H9 (cell line): ENCODE results near the gene SOHLH2. TPM values are rescaled to one million over a fixed set of nuclear protein-coding genes. Genes with fewer than 3 reads are reported as not detected.
A peak's percentile ranks its signal among the peaks of the same experiment; 100 is the strongest.

Experiments
- DNase-seq: peaks from one replicate; pipeline ENCODE4 v3.0.0-alpha.2; 2017
- H2AFZ ChIP-seq: one replicate; pipeline ENCODE4 v1.6.1; 2013; ENCODE audit warnings: mild to moderate bottlenecking, low read length, control low read depth, moderate library complexity
- H2AK5ac ChIP-seq: 2 replicates; pipeline ENCODE4 v1.6.1; 2013; ENCODE audit warnings: low read length, control low read depth, mixed read lengths; ENCODE audit not compliant: insufficient read length
- H2BK120ac ChIP-seq: one replicate; pipeline ENCODE4 v1.6.1; 2013; ENCODE audit warnings: low read depth, mild to moderate bottlenecking, low read length, control low read depth, inconsistent platforms; ENCODE audit not compliant: poor library complexity, severe bottlenecking
- H2BK12ac ChIP-seq: 2 replicates; pipeline ENCODE4 v1.6.1; 2013; ENCODE audit warnings: low read length, control low read depth, mixed read lengths, low read depth; ENCODE audit not compliant: insufficient read length
- H2BK15ac ChIP-seq: 2 replicates; pipeline ENCODE4 v1.6.1; 2013; ENCODE audit warnings: low read depth, low read length, control low read depth
- H2BK20ac ChIP-seq: one replicate; pipeline ENCODE4 v1.6.1; 2013; ENCODE audit warnings: low read depth, mild to moderate bottlenecking, low read length, control low read depth, inconsistent platforms; ENCODE audit not compliant: poor library complexity, severe bottlenecking
- H2BK5ac ChIP-seq: 2 replicates; pipeline ENCODE4 v1.6.1; 2013; ENCODE audit warnings: low read length, control low read depth, mixed read lengths; ENCODE audit not compliant: insufficient read length
- H3K14ac ChIP-seq: 2 replicates; pipeline ENCODE4 v1.6.1; 2013; ENCODE audit warnings: low read length, control low read depth; ENCODE audit not compliant: insufficient read depth
- H3K18ac ChIP-seq: 2 replicates; pipeline ENCODE4 v1.6.1; 2013; ENCODE audit warnings: low read depth, mild to moderate bottlenecking, mixed read lengths, low read length, control low read depth; ENCODE audit not compliant: insufficient read length
- H3K23ac ChIP-seq: 2 replicates; pipeline ENCODE4 v1.6.1; 2013; ENCODE audit warnings: low read length, control low read depth, mixed read lengths, low read depth; ENCODE audit not compliant: insufficient read length
- H3K23me2 ChIP-seq: 2 replicates; pipeline ENCODE4 v1.6.1; 2013; ENCODE audit warnings: low read depth, mild to moderate bottlenecking, mixed read lengths, low read length, control low read depth; ENCODE audit not compliant: insufficient read length, poor library complexity, severe bottlenecking
- H3K27ac ChIP-seq: 2 replicates; pipeline ENCODE4 v1.5.1; 2013; ENCODE audit warnings: low read length, control low read depth, mixed read lengths, low read depth; ENCODE audit not compliant: insufficient read length
- H3K27me3 ChIP-seq: 2 replicates; pipeline ENCODE4 v1.6.1; 2013; ENCODE audit warnings: low read length, control low read depth, inconsistent platforms; ENCODE audit not compliant: insufficient read depth
- H3K4ac ChIP-seq: 2 replicates; pipeline ENCODE4 v1.6.1; 2013; ENCODE audit warnings: low read depth, mild to moderate bottlenecking, control low read depth, inconsistent platforms, low read length, moderate library complexity
- H3K4me1 ChIP-seq: 2 replicates; pipeline ENCODE4 v1.6.1; 2013; ENCODE audit warnings: low read length, control low read depth, inconsistent platforms; ENCODE audit not compliant: insufficient read depth
- H3K4me2 ChIP-seq: 2 replicates; pipeline ENCODE4 v1.6.1; 2013; ENCODE audit warnings: low read length, control low read depth, mixed read lengths; ENCODE audit not compliant: insufficient read length, insufficient read depth
- H3K56ac ChIP-seq: 2 replicates; pipeline ENCODE4 v1.6.1; 2013; ENCODE audit warnings: low read depth, mild to moderate bottlenecking, mixed read lengths, low read length, control low read depth; ENCODE audit not compliant: insufficient read length
- H3K79me1 ChIP-seq: 2 replicates; pipeline ENCODE4 v1.6.1; 2013; ENCODE audit warnings: low read depth, mild to moderate bottlenecking, moderate library complexity, low read length, control low read depth, inconsistent platforms; ENCODE audit not compliant: insufficient read depth, poor library complexity, severe bottlenecking
- H3K79me2 ChIP-seq: 2 replicates; pipeline ENCODE4 v1.6.1; 2013; ENCODE audit warnings: low read length, control low read depth, inconsistent platforms; ENCODE audit not compliant: insufficient read depth
- H3K9ac ChIP-seq: 2 replicates; pipeline ENCODE4 v1.6.1; 2013; ENCODE audit warnings: low read length, control low read depth, mixed read lengths; ENCODE audit not compliant: insufficient read length; ENCODE audit errors: extremely low read depth
- H3K9me3 ChIP-seq: one replicate; pipeline ENCODE4 v1.6.1; 2013; ENCODE audit warnings: low read depth, low read length, inconsistent platforms; ENCODE audit not compliant: control insufficient read depth
- H3T11ph ChIP-seq: one replicate; pipeline ENCODE4 v1.6.1; 2013; ENCODE audit warnings: mild to moderate bottlenecking, low read length, control low read depth, inconsistent platforms
- H4K20me1 ChIP-seq: one replicate; pipeline ENCODE4 v1.6.1; 2013; ENCODE audit not compliant: control insufficient read depth, insufficient read length, insufficient read depth
- H4K5ac ChIP-seq: 2 replicates; pipeline ENCODE4 v1.6.1; 2013; ENCODE audit warnings: low read depth, mild to moderate bottlenecking, mixed read lengths, low read length, control low read depth; ENCODE audit not compliant: insufficient read length
- H4K8ac ChIP-seq: replicated peaks from 2 replicates; pipeline ENCODE4 v1.6.1; 2013; ENCODE audit warnings: low read length, control low read depth, mixed read lengths, low read depth; ENCODE audit not compliant: insufficient read length
- H4K91ac ChIP-seq: 2 replicates; pipeline ENCODE4 v1.6.1; 2013; ENCODE audit warnings: low read depth, mild to moderate bottlenecking, moderate library complexity, mixed read lengths, low read length, control low read depth; ENCODE audit not compliant: insufficient read length
- H3K27ac Mint-ChIP-seq, 3 experiments: 2 replicates in 2 of 3; 3 replicates in 1 of 3; pipeline ENCODE4 v1.8.0; 2020 to 2021; ENCODE audit warnings: mixed read lengths in 3 of 3, mild to moderate bottlenecking in 1 of 3, moderate library complexity in 1 of 3
- H3K27me3 Mint-ChIP-seq: 2 replicates; pipeline ENCODE4 v1.8.0; 2021; ENCODE audit warnings: low read depth, mild to moderate bottlenecking, moderate library complexity, mixed read lengths
- H3K36me3 Mint-ChIP-seq, 3 experiments: 2 replicates in 2 of 3; 3 replicates in 1 of 3; pipeline ENCODE4 v1.8.0; 2020 to 2021; ENCODE audit warnings: low read depth in 3 of 3, mixed read lengths in 3 of 3; ENCODE audit not compliant: insufficient read depth in 1 of 3
- H3K4me1 Mint-ChIP-seq, 2 experiments: 2 replicates each; pipeline ENCODE4 v1.8.0; 2020; ENCODE audit warnings: mixed read lengths in 2 of 2
- H3K4me3 Mint-ChIP-seq, 2 experiments: 2 replicates in 1 of 2; 3 replicates in 1 of 2; pipeline ENCODE4 v1.8.0; 2020 to 2021; ENCODE audit warnings: mild to moderate bottlenecking in 2 of 2, mixed read lengths in 2 of 2, moderate library complexity in 1 of 2
- H3K9me3 Mint-ChIP-seq, 2 experiments: 2 replicates in 1 of 2; 3 replicates in 1 of 2; pipeline ENCODE4 v1.8.0; 2020; ENCODE audit warnings: mild to moderate bottlenecking in 2 of 2, mixed read lengths in 2 of 2, moderate library complexity in 1 of 2
- whole genome bisulfite sequencing: extraction: QIAGEN DNeasy Blood & Tissue Kit; methylation state at CpG from one replicate; pipeline ENCODE4 v1.1.7; 2013; ENCODE audit warnings: missing lambda C conversion rate, low lambda C conversion rate, mixed read lengths; ENCODE audit not compliant: insufficient read length; ENCODE audit errors: extremely low coverage; 5-methylcytosine and 5-hydroxymethylcytosine counted together
- total RNA-seq: library from RNA; stranded (reverse); gene quantifications from 2 replicates; pipeline ENCODE4 v1.2.1, GENCODE V29; 2021
- TF ChIP-seq, protein P1 (sequence below): fragments of 200-600 bp; sonication (generic); conservative IDR thresholded peaks from 3 replicates; pipeline ENCODE4 v1.8.0; 2021; ENCODE audit warnings: antibody characterized with exemption, mild to moderate bottlenecking

SOHLH2 gene
- total RNA-seq, 1 experiment from 2014 or later: 1.3 TPM

DNA sequence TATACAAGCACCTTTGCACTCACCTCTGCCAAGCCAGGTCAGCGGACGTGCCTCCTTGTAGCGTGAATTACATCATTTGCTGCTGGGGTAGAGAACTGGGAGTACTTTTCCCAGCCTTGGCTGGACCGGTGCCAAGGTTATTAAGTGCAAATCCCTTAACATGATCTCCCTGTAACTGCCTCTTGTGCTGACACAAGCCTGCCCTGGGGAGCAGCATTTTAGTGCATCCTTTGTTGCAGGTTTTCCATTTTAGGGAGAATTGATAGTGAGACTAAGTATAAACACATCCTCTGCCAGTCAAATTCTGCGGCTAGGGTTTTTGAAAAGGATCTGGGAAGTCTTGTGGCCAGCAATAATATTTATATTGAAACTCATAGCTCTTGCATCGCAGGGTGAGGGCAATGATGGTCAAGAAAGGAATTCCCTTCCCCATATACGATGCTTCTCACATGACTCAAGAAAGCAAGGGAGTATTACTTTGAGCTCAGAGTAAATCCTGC lies 50.5 kb downstream of the SOHLH2 start:
- Histone ChIP-seq H3K79me1 (no peaks in the 10 kb centered on the region), H4K5ac (no peak overlapping the region), H4K20me1 (no peaks in the 10 kb centered on the region), H3K23me2 (no peaks in the 10 kb centered on the region), H3K23ac (no peak overlapping the region), H3K14ac (peak overlapping the region; percentile 32; the same call in 1 of the 2 replicates), H3K27me3 (no peaks in the 10 kb centered on the region), H3K56ac (no peak overlapping the region), H3K79me2 (no peaks in the 10 kb centered on the region), H4K91ac (no peak overlapping the region), H3K18ac (no peak overlapping the region), H3K9ac (no peak overlapping the region), H2BK5ac (no peak overlapping the region), H3K27ac (no peak overlapping the region), H3K4me2 (no peak overlapping the region), H4K8ac (no peak overlapping the region), H2AFZ (no peak overlapping the region), H3K4ac (no peak overlapping the region), H2BK120ac (no peak overlapping the region), H2BK12ac (no peak overlapping the region), H3K4me1 (peaks cover 3% of the 10 kb centered on the region; the same call in 1 of the 2 replicates), H3T11ph (no peak overlapping the region), H3K9me3 (no peaks in the 10 kb centered on the region), H2BK15ac (no peak overlapping the region), H2AK5ac (no peak overlapping the region), H2BK20ac (no peak overlapping the region)
- Mint-ChIP-seq H3K27me3 (no peaks in the 10 kb centered on the region), H3K4me1 (peaks cover 11 to 13% of the 10 kb centered on the region in 2 experiments), H3K27ac (no peak overlapping the region), H3K9me3 (no peaks in the 10 kb centered on the region), H3K36me3 (no peaks in the 10 kb centered on the region), H3K4me3 (no peak overlapping the region)
- TF ChIP-seq, protein P1, sequence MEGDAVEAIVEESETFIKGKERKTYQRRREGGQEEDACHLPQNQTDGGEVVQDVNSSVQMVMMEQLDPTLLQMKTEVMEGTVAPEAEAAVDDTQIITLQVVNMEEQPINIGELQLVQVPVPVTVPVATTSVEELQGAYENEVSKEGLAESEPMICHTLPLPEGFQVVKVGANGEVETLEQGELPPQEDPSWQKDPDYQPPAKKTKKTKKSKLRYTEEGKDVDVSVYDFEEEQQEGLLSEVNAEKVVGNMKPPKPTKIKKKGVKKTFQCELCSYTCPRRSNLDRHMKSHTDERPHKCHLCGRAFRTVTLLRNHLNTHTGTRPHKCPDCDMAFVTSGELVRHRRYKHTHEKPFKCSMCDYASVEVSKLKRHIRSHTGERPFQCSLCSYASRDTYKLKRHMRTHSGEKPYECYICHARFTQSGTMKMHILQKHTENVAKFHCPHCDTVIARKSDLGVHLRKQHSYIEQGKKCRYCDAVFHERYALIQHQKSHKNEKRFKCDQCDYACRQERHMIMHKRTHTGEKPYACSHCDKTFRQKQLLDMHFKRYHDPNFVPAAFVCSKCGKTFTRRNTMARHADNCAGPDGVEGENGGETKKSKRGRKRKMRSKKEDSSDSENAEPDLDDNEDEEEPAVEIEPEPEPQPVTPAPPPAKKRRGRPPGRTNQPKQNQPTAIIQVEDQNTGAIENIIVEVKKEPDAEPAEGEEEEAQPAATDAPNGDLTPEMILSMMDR: no peak
- DNase-seq: no peak
- WGBS: no CpG with 5 or more reads among the region's 7 CpGs
